Chondrocyte (in vitro differentiated cells): ENCODE data around the gene IGFBP4. TPM values are rescaled to one million over a fixed set of nuclear protein-coding genes. Genes with fewer than 3 reads are reported as not detected.

Experiments used
- DNase-seq: peaks from one replicate; pipeline ENCODE4 v3.0.0; 2021; ENCODE audit warnings: mixed read lengths, low spot score
- H3K27ac Mint-ChIP-seq: one replicate; pipeline ENCODE4 v1.8.0; 2021; ENCODE audit warnings: mild to moderate bottlenecking, moderate library complexity, mixed read lengths; ENCODE audit not compliant: unreplicated experiment
- H3K27me3 Mint-ChIP-seq: 2 replicates; pipeline ENCODE4 v1.8.0; 2021; ENCODE audit warnings: low read depth, mixed read lengths
- H3K36me3 Mint-ChIP-seq: 2 replicates; pipeline ENCODE4 v1.8.0; 2021; ENCODE audit warnings: low read depth, mixed read lengths
- H3K4me1 Mint-ChIP-seq: 2 replicates; pipeline ENCODE4 v1.8.0; 2021; ENCODE audit warnings: low read depth, mild to moderate bottlenecking, mixed read lengths
- H3K4me3 Mint-ChIP-seq: one replicate; pipeline ENCODE4 v1.8.0; 2021; ENCODE audit warnings: mild to moderate bottlenecking, moderate library complexity, mixed read lengths; ENCODE audit not compliant: unreplicated experiment
- H3K9me3 Mint-ChIP-seq: 2 replicates; pipeline ENCODE4 v1.8.0; 2021; ENCODE audit warnings: low read depth, mixed read lengths
- total RNA-seq: library from RNA; stranded (reverse); gene quantifications from 3 replicates; pipeline ENCODE4 v1.2.1, GENCODE V29; 2021
- TF ChIP-seq, protein P1 (sequence below): fragments of 200-600 bp; sonication (generic); IDR thresholded peaks from 2 replicates; pipeline ENCODE4 v1.5.0; 2021; ENCODE audit warnings: antibody characterized with exemption, mild to moderate bottlenecking, moderate library complexity

IGFBP4 gene
- total RNA-seq, 1 donor from 2014 or later, result 496 TPM

DNA sequence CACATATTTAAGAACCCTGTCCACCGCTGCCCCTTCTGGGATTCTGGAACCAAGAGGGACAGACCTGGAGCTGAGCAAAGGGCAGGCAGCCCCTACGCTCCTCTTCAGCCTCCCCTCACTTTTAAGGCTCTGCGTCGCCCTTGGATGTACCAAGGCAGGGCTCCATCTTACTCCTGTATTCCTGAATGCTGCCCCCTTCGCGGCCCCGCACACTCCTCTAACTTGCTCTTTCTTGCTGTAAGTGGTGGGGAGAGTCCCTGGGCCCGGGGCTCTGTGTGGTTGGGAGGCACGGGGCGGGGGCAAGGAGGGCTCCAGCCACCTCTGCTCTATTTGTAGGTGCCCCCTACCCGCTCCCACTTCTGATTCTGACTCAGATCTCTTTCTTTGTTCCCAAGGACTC lies 56.9 kb downstream of the IGFBP4 start:
- TF ChIP-seq, protein P1, sequence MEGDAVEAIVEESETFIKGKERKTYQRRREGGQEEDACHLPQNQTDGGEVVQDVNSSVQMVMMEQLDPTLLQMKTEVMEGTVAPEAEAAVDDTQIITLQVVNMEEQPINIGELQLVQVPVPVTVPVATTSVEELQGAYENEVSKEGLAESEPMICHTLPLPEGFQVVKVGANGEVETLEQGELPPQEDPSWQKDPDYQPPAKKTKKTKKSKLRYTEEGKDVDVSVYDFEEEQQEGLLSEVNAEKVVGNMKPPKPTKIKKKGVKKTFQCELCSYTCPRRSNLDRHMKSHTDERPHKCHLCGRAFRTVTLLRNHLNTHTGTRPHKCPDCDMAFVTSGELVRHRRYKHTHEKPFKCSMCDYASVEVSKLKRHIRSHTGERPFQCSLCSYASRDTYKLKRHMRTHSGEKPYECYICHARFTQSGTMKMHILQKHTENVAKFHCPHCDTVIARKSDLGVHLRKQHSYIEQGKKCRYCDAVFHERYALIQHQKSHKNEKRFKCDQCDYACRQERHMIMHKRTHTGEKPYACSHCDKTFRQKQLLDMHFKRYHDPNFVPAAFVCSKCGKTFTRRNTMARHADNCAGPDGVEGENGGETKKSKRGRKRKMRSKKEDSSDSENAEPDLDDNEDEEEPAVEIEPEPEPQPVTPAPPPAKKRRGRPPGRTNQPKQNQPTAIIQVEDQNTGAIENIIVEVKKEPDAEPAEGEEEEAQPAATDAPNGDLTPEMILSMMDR, result no peak
- Mint-ChIP-seq H3K4me3 (no peak overlapping the region), H3K9me3 (no peaks in the 10 kb centered on the region), H3K27me3 (no peaks in the 10 kb centered on the region), H3K4me1 (peaks cover 34% of the 10 kb centered on the region), H3K27ac (no peak overlapping the region), H3K36me3 (no peaks in the 10 kb centered on the region)
- peak; percentile 75 for DNase-seq

DNA sequence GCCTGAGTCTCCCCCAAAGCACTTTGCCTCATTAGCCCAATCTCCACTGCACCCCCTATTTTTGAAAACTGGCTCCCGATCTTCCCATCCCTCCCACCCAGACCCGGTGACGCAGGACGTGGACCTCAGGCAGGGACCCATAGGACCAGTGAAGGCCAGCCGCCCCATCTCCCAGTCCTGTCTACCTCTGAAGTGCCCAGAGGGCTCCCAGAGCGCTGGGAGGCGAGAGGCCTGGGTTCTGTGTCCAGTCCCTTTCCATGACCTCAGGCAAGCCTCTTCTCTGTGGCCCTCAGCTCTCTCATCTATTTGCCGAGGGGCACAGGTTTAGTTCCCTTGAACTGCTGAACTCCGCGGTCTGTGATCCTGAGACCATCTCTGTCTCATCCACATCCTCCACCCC lies 57.5 kb downstream of the IGFBP4 start:
- no peaks in the 10 kb centered on the region for H3K36me3 Mint-ChIP-seq
- H3K9me3 Mint-ChIP-seq, result no peaks in the 10 kb centered on the region
- DNase-seq, result peak; percentile 72
- H3K4me1 Mint-ChIP-seq, result peaks cover 34% of the 10 kb centered on the region
- H3K4me3 Mint-ChIP-seq, result no peak overlapping the region
- no peaks in the 10 kb centered on the region for H3K27me3 Mint-ChIP-seq
- H3K27ac Mint-ChIP-seq, result no peak overlapping the region
- TF ChIP-seq, protein P1, result no peak

DNA sequence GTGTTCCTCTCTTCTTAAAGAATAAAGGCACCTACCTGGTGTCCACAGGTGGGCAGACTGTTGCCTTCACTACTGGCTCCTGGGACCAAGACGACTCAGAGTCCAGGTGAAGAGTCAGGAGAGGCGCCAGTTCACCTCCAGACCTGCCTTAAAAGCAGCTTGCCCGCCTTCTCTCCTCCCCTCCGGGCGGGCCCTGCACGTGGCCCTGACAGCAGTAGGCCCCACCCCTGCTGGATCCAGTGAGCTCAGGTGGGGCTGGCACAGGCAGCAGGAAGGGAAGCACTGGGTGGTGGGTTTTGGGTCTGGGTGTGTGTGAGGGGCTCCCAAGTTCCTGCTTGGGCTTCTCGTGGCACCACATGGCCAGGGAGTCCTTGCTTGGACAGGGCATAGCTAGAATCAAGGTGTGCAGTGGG lies 58.3 kb downstream of the IGFBP4 start, which contains the start of gene TNS4:
Gene TNS4, minus strand, starts transcription at position 125 of the 413 bp plus-strand sequence. CDS start 5,198 bp downstream, outside the sequence.
- Mint-ChIP-seq H3K27ac (no peak within 1 kb of the TSS), H3K9me3 (no peaks in the 10 kb centered on the region), H3K4me1 (peaks cover 34% of the 10 kb centered on the region), H3K4me3 (no peak within 1 kb of the TSS), H3K36me3 (no peaks in the 10 kb centered on the region), H3K27me3 (no peaks in the 10 kb centered on the region)
- TF ChIP-seq, protein P1, result no peak
- peak; percentile 59 for DNase-seq

DNA sequence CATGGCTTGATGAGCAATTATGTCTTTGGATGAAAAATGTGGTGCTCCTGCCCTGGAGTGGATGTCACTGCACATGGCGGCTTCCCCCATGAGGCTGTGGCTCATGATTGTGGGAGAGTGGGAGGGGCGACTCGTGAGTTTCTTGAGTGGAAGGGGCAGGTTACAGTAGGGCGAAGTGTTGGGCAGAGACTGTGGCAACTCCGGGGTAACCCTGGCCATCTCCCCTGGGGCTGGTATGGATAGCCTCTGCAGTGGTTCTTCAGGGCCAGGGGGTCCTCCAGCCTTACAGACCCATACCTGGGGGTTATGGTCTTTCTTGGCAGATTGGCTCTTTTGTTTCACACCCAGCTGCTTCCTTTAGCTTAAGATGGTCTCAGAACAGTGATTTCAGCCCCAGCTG lies 59.5 kb downstream of the IGFBP4 start:
- H3K27me3 Mint-ChIP-seq, result no peaks in the 10 kb centered on the region
- TF ChIP-seq, protein P1, result no peak
- H3K36me3 Mint-ChIP-seq, result no peaks in the 10 kb centered on the region
- H3K4me1 Mint-ChIP-seq, result peaks cover 29% of the 10 kb centered on the region
- no peak overlapping the region for H3K27ac Mint-ChIP-seq
- H3K9me3 Mint-ChIP-seq, result no peaks in the 10 kb centered on the region
- peak; percentile 51 for DNase-seq
- no peak overlapping the region for H3K4me3 Mint-ChIP-seq

DNA sequence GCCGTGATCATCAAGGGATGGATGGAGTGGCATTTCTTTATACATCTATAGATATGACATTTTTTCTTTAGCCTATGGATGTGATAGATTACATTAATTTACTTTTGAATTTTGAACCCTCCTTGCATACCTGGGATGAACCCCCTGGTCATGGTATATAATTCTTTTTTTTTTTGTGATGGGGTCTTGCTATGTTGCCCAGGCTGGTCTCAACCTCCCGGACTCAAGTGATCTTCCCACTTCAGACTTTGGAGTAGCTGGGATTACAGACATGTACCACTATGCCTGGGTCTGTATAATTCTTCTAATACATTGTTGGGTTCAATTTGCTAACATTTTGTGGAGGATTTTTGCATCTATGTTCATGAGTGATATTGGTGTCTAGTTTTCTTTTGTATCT lies 59.9 kb downstream of the IGFBP4 start:
- H3K27ac Mint-ChIP-seq, result no peak overlapping the region
- H3K27me3 Mint-ChIP-seq, result no peaks in the 10 kb centered on the region
- peak; percentile 0 for DNase-seq
- H3K4me3 Mint-ChIP-seq, result no peak overlapping the region
- no peaks in the 10 kb centered on the region for H3K36me3 Mint-ChIP-seq
- TF ChIP-seq, protein P1, result no peak
- peaks cover 24% of the 10 kb centered on the region for H3K4me1 Mint-ChIP-seq
- H3K9me3 Mint-ChIP-seq, result no peaks in the 10 kb centered on the region
